Measurements from ENCODE around the gene NRM.

DNA sequence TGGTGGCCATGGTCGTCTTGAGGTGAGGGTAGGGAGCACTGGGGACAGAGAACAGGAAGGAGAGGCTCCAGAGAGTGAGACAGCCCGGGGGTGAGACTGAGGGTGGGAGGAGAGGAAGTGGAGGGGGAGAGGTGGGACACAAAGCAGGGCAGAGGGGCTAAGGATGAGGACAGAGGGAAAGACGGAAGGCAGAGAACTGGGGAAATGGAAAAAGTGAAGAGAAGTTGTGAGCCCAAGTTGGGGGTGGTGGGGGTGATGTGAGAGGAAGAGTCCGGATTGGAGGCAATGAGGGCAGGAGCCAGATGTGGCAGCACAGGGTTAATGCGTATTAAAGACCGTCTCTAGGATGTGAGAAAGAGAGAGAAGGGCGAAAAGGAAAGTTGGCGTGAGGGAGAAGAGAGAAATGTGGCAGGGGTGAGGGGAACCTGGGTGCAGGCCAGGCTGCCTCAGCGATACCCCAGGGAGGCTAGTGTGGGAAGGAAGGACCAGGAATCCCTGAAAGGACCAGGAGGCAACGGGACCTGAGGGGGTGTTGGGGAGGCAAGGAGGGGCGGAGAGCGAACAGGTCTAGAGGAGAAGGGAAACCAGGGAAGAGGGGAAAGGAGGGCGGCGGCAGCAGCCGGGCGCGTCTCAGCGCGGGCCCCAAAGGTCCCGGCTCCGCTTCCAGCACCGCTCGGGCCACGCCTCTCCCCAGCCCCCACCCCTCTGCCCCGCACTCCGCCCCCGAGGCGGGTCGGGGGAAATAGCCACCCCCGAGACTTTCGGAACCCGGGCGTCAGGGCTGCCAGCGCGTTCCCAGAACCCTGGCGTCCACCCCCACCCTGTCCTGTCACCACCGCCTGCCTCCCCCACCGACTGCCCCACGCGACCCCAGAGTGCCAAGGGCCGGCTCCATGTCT lies 4.5 kb downstream of the NRM start, which contains the start of gene PPP1R18:
- TF ChIP-seq, protein P1, sequence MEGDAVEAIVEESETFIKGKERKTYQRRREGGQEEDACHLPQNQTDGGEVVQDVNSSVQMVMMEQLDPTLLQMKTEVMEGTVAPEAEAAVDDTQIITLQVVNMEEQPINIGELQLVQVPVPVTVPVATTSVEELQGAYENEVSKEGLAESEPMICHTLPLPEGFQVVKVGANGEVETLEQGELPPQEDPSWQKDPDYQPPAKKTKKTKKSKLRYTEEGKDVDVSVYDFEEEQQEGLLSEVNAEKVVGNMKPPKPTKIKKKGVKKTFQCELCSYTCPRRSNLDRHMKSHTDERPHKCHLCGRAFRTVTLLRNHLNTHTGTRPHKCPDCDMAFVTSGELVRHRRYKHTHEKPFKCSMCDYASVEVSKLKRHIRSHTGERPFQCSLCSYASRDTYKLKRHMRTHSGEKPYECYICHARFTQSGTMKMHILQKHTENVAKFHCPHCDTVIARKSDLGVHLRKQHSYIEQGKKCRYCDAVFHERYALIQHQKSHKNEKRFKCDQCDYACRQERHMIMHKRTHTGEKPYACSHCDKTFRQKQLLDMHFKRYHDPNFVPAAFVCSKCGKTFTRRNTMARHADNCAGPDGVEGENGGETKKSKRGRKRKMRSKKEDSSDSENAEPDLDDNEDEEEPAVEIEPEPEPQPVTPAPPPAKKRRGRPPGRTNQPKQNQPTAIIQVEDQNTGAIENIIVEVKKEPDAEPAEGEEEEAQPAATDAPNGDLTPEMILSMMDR (IDR thresholded peaks at IDR 0.05), result no peak
- peak; percentile 47 to 82 (median 70) for TF ChIP-seq POLR2AphosphoS5 (IDR thresholded peaks at IDR 0.05)
- TF ChIP-seq POLR2A (IDR thresholded peaks at IDR 0.05), result peak; percentile 45

Data from transverse colon (tissue), 4 donors.